Bronchial epithelial cell (primary cell): ENCODE data around the gene TXLNB. TPM values are rescaled to one million over a fixed set of nuclear protein-coding genes. Genes with fewer than 3 reads are reported as not detected.

Experiments used
- DNase-seq: peaks from one replicate; pipeline ENCODE4 v3.0.0-alpha.2; 2010; ENCODE audit warnings: low read depth
- FAIRE-seq: peaks from 2 replicates; lab custom pipeline; 2011; peaks lifted over from hg19 to GRCh38; lab: Jason Lieb, UNC
- H3K27me3 ChIP-seq: 2 replicates; pipeline ENCODE4 v1.5.1; 2011; ENCODE audit warnings: low read length; ENCODE audit not compliant: control insufficient read depth, insufficient read depth
- H3K36me3 ChIP-seq: 2 replicates; pipeline ENCODE4 v1.5.1; 2011; ENCODE audit warnings: low read length; ENCODE audit not compliant: control insufficient read depth, insufficient read depth
- H3K4me3 ChIP-seq: 2 replicates; pipeline ENCODE4 v1.5.1; 2011; ENCODE audit warnings: mild to moderate bottlenecking, low read depth, low read length, control low read depth
- total RNA-seq: library from RNA; depleted of rRNA; stranded (reverse); fragments of >200 nt; gene quantifications from 2 replicates; pipeline ENCODE4 v1.2.1, GENCODE V29; 2014
- TF ChIP-seq, protein P1 (sequence below): IDR thresholded peaks from 2 replicates; pipeline ENCODE4 v1.5.1; 2011; ENCODE audit warnings: mild to moderate bottlenecking, moderate library complexity, low read length, control low read depth, inconsistent platforms; ENCODE audit not compliant: insufficient read depth, severe bottlenecking

TXLNB gene
- total RNA-seq, 1 donor from 2014 or later: under 0.01 TPM

DNA sequence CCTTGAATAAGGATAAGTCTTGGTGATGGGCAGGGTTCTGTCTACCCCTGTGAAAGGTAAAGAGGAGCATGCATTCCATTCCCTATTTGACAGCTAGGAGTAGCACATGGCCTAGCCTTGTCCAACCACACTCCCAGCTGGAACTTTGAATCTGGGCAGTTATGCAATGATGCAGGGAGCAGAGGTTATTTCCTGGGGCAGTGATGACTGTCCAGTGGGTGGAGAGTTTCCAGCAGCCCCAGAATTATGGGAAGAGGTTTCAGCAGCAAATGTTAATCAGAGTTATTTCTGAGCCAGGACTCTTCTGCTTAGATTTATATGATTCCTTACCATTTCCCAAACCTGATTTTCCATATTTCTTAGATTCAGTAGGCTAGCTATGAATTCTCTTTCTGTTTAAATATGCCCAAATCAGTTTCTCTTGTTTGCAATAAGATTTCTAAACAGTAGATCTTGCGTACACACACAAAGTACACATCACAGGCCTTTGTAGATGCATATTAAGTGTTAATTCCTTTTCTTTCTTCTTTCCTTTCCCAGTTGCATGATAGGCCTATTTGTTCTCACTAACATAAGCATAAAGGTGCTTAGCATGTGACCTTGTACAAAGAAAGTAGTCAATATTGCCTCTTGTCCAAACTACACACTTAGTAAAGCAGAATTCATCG is 17.3 kb upstream of the TXLNB start:
- TF ChIP-seq, protein P1, sequence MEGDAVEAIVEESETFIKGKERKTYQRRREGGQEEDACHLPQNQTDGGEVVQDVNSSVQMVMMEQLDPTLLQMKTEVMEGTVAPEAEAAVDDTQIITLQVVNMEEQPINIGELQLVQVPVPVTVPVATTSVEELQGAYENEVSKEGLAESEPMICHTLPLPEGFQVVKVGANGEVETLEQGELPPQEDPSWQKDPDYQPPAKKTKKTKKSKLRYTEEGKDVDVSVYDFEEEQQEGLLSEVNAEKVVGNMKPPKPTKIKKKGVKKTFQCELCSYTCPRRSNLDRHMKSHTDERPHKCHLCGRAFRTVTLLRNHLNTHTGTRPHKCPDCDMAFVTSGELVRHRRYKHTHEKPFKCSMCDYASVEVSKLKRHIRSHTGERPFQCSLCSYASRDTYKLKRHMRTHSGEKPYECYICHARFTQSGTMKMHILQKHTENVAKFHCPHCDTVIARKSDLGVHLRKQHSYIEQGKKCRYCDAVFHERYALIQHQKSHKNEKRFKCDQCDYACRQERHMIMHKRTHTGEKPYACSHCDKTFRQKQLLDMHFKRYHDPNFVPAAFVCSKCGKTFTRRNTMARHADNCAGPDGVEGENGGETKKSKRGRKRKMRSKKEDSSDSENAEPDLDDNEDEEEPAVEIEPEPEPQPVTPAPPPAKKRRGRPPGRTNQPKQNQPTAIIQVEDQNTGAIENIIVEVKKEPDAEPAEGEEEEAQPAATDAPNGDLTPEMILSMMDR: no peak
- FAIRE-seq (peak; percentile 47), DNase-seq (peak; percentile 58)
- Histone ChIP-seq H3K4me3 (no peak overlapping the region), H3K36me3 (no peaks in the 10 kb centered on the region), H3K27me3 (no peaks in the 10 kb centered on the region)

GRCh38 chr6:139308286-139308916 is 16.6 kb upstream of the TXLNB start:
- H3K4me3 ChIP-seq: no peak overlapping the region
- FAIRE-seq: no peak
- DNase-seq: peak; percentile 59
- H3K36me3 ChIP-seq: no peaks in the 10 kb centered on the region
- TF ChIP-seq, protein P1: no peak
- H3K27me3 ChIP-seq: no peaks in the 10 kb centered on the region

GRCh38 chr6:139306291-139306981 is 14.6 kb upstream of the TXLNB start:
- peak; percentile 13 for FAIRE-seq
- H3K36me3 ChIP-seq: no peaks in the 10 kb centered on the region
- TF ChIP-seq, protein P1: no peak

DNA sequence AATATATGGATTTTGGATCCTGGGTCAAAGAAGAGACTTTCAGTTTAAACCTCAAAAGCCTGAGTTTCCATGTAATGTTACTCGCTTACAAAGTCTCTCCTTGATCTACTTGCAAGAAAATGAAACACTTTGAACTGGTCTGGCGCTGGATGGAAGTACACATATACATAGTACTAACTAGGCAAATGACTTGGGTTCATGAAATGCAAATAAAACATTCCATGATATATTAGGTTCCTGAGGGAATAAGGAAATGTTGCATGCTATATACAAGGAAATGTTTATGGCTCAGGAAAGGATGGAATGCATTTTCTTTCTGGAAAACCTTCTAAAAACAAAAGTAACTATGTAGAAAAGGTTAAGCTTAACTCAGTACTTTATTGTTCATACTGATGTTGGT is 11.4 kb upstream of the TXLNB start:
- H3K36me3 ChIP-seq: no peaks in the 10 kb centered on the region
- H3K4me3 ChIP-seq: no peak overlapping the region
- no peak for DNase-seq
- FAIRE-seq: no peak
- no peaks in the 10 kb centered on the region for H3K27me3 ChIP-seq
- TF ChIP-seq, protein P1: no peak

More at GRCh38 chr6:139306291-139306981, 14.6 kb upstream of the TXLNB start:
- Histone ChIP-seq H3K27me3 (no peaks in the 10 kb centered on the region), H3K4me3 (no peak overlapping the region)
- no peak for DNase-seq

- TF ChIP-seq, protein P1: no peak
- no peak for DNase-seq
- Histone ChIP-seq H3K36me3 (no peaks in the 10 kb centered on the region), H3K27me3 (no peaks in the 10 kb centered on the region), H3K4me3 (no peak overlapping the region)
- no peak for FAIRE-seq
Observed at GRCh38 chr6:139297921-139298320, 6.1 kb upstream of the TXLNB start.
